Neural progenitor cell (in vitro differentiated cells): ENCODE data around the gene SLC35B3. TPM values are rescaled to one million over a fixed set of nuclear protein-coding genes. Genes with fewer than 3 reads are reported as not detected.

Experiments
- DNase-seq: peaks from one replicate; pipeline ENCODE4 v3.0.0-alpha.2; 2016; ENCODE audit warnings: low spot score
- H2AFZ ChIP-seq: fragments of 200-600 bp; sonication (generic); replicated peaks from 2 replicates; pipeline ENCODE4 v1.6.1; 2016; ENCODE audit warnings: antibody characterized with exemption
- H3F3A ChIP-seq: fragments of 200-600 bp; sonication (generic); 2 replicates; pipeline ENCODE4 v1.6.1; 2016; ENCODE audit warnings: antibody characterized with exemption, low read depth
- H3K27ac ChIP-seq: fragments of 200-600 bp; sonication (generic); 2 replicates; pipeline ENCODE4 v1.5.1; 2016; ENCODE audit warnings: mild to moderate bottlenecking
- H3K27me3 ChIP-seq: fragments of 200-600 bp; sonication (generic); 2 replicates; pipeline ENCODE4 v1.6.1; 2016; ENCODE audit warnings: mild to moderate bottlenecking, moderate library complexity
- H3K36me3 ChIP-seq: fragments of 200-600 bp; sonication (generic); 2 replicates; pipeline ENCODE4 v1.5.1; 2016
- H3K4me1 ChIP-seq: fragments of 200-600 bp; sonication (generic); 2 replicates; pipeline ENCODE4 v1.6.1; 2016; ENCODE audit warnings: mixed run types
- H3K4me2 ChIP-seq: fragments of 200-600 bp; sonication (generic); 2 replicates; pipeline ENCODE4 v1.6.1; 2016
- H3K4me3 ChIP-seq: fragments of 200-600 bp; sonication (generic); 2 replicates; pipeline ENCODE4 v1.5.1; 2016
- H3K79me2 ChIP-seq: fragments of 200-600 bp; sonication (generic); 2 replicates; pipeline ENCODE4 v1.6.1; 2016; ENCODE audit warnings: low read depth
- H3K9ac ChIP-seq: fragments of 200-600 bp; sonication (generic); 2 replicates; pipeline ENCODE4 v1.6.1; 2016
- H3K9me3 ChIP-seq: fragments of 200-600 bp; sonication (generic); 2 replicates; pipeline ENCODE4 v1.5.1; 2016; ENCODE audit warnings: low read depth
- H4K20me1 ChIP-seq: fragments of 200-600 bp; sonication (generic); 2 replicates; pipeline ENCODE4 v1.6.1; 2016; ENCODE audit warnings: low read depth
- H3K27ac Mint-ChIP-seq: 3 replicates; pipeline ENCODE4 v1.8.0; 2021; ENCODE audit warnings: mixed read lengths
- H3K27me3 Mint-ChIP-seq: 2 replicates; pipeline ENCODE4 v1.8.0; 2022; ENCODE audit warnings: low read depth, mild to moderate bottlenecking, inconsistent platforms, moderate library complexity, mixed read lengths; ENCODE audit not compliant: insufficient read depth
- H3K36me3 Mint-ChIP-seq: 3 replicates; pipeline ENCODE4 v1.8.0; 2021; ENCODE audit warnings: mixed read lengths
- H3K4me1 Mint-ChIP-seq: 3 replicates; pipeline ENCODE4 v1.8.0; 2021; ENCODE audit warnings: mixed read lengths
- H3K4me3 Mint-ChIP-seq: 3 replicates; pipeline ENCODE4 v1.8.0; 2021; ENCODE audit warnings: mild to moderate bottlenecking, moderate library complexity, mixed read lengths
- H3K9me3 Mint-ChIP-seq: 3 replicates; pipeline ENCODE4 v1.8.0; 2020; ENCODE audit warnings: mixed read lengths
- EZH2 ChIP-seq: fragments of 200-600 bp; sonication (generic); IDR thresholded peaks from 2 replicates; pipeline ENCODE4 v1.6.1; 2017; ENCODE audit warnings: antibody characterized with exemption, mild to moderate bottlenecking, moderate library complexity
- EZH2phosphoT487 ChIP-seq: fragments of 200-600 bp; sonication (generic); IDR thresholded peaks from 2 replicates; pipeline ENCODE4 v1.6.1; 2017; ENCODE audit warnings: antibody characterized with exemption
- total RNA-seq: library from RNA; depleted of rRNA; stranded (reverse); fragments of >200 nt; gene quantifications from 2 replicates; pipeline ENCODE4 v1.2.3, GENCODE V29; 2015; ENCODE audit warnings: low replicate concordance
- TF ChIP-seq, protein P1 (sequence below): fragments of 200-600 bp; sonication (generic); IDR thresholded peaks from 2 replicates; pipeline ENCODE4 v1.5.1; 2017; ENCODE audit warnings: antibody characterized with exemption, mild to moderate bottlenecking

SLC35B3 gene
- total RNA-seq, 1 donor from 2014 or later, result 8.1 TPM

DNA sequence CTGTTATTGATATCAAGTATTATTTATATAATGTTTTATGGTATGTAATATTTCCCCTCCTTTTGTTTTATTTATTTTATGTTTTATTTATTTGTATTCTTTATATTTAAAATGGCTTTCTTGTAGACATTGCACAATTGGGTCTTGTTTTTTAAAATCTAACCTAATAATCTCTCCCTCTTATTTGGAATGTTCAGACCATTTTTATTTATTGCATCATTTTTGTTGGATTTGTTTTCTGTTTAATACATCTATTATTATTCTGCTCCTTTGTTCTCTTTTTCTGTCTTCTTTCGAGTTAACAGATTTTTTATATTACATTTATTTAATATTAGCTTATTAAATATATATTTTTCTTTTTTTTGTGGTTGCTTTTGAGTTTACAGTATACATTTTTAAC, 43.1 kb upstream of the SLC35B3 start:
- Histone ChIP-seq H4K20me1 (no peaks in the 10 kb centered on the region), H3K9ac (no peak overlapping the region), H3K27me3 (no peaks in the 10 kb centered on the region), H3K9me3 (no peaks in the 10 kb centered on the region), H3F3A (no peaks in the 10 kb centered on the region), H3K79me2 (no peaks in the 10 kb centered on the region), H3K27ac (no peak overlapping the region), H3K36me3 (no peaks in the 10 kb centered on the region), H3K4me1 (no peaks in the 10 kb centered on the region), H3K4me3 (no peak overlapping the region), H3K4me2 (no peak overlapping the region), H2AFZ (no peak overlapping the region)
- Mint-ChIP-seq H3K27ac (no peak overlapping the region), H3K36me3 (peaks cover 2% of the 10 kb centered on the region), H3K4me3 (no peak overlapping the region), H3K9me3 (peaks cover 3% of the 10 kb centered on the region), H3K4me1 (no peaks in the 10 kb centered on the region), H3K27me3 (no peaks in the 10 kb centered on the region)
- DNase-seq, result no peak
- no peak for TF ChIP-seq EZH2phosphoT487
- TF ChIP-seq, protein P1, sequence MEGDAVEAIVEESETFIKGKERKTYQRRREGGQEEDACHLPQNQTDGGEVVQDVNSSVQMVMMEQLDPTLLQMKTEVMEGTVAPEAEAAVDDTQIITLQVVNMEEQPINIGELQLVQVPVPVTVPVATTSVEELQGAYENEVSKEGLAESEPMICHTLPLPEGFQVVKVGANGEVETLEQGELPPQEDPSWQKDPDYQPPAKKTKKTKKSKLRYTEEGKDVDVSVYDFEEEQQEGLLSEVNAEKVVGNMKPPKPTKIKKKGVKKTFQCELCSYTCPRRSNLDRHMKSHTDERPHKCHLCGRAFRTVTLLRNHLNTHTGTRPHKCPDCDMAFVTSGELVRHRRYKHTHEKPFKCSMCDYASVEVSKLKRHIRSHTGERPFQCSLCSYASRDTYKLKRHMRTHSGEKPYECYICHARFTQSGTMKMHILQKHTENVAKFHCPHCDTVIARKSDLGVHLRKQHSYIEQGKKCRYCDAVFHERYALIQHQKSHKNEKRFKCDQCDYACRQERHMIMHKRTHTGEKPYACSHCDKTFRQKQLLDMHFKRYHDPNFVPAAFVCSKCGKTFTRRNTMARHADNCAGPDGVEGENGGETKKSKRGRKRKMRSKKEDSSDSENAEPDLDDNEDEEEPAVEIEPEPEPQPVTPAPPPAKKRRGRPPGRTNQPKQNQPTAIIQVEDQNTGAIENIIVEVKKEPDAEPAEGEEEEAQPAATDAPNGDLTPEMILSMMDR, result no peak
- TF ChIP-seq EZH2, result no peak

DNA sequence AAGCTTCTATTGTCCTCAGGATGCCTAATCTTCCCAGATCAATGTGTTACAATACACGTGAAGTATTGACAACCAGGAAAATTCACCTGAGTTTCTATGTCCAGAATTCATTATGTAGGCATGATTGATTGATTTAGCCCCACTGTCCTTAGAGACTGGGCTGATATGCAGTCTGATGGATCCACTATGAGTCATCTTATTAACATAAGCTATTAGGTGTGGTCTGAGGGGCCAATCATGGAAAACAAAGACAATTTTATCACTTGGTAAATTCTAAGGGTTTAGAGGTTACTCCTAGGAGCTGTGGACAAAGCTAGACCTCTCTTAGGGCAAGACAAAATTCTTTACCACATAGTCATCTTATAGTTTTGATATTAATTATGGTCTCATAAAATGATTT, 41.3 kb upstream of the SLC35B3 start:
- no peak for TF ChIP-seq EZH2
- no peak for TF ChIP-seq EZH2phosphoT487
- TF ChIP-seq, protein P1, result no peak
- no peak for DNase-seq
- no peak overlapping the region for H3K4me3 ChIP-seq
- no peak overlapping the region for H2AFZ ChIP-seq
- Mint-ChIP-seq H3K9me3 (peaks cover 3% of the 10 kb centered on the region), H3K4me3 (no peak overlapping the region), H3K27ac (no peak overlapping the region), H3K27me3 (no peaks in the 10 kb centered on the region), H3K36me3 (peaks cover 2% of the 10 kb centered on the region), H3K4me1 (no peaks in the 10 kb centered on the region)
- H3K9ac ChIP-seq, result no peak overlapping the region
- no peak overlapping the region for H3K27ac ChIP-seq
- no peak overlapping the region for H3K4me2 ChIP-seq
- H3K79me2 ChIP-seq, result no peaks in the 10 kb centered on the region
- no peaks in the 10 kb centered on the region for H3K9me3 ChIP-seq
- no peaks in the 10 kb centered on the region for H3K4me1 ChIP-seq
- H3K36me3 ChIP-seq, result no peaks in the 10 kb centered on the region
- no peaks in the 10 kb centered on the region for H4K20me1 ChIP-seq
- H3F3A ChIP-seq, result no peaks in the 10 kb centered on the region
- H3K27me3 ChIP-seq, result no peaks in the 10 kb centered on the region

DNA sequence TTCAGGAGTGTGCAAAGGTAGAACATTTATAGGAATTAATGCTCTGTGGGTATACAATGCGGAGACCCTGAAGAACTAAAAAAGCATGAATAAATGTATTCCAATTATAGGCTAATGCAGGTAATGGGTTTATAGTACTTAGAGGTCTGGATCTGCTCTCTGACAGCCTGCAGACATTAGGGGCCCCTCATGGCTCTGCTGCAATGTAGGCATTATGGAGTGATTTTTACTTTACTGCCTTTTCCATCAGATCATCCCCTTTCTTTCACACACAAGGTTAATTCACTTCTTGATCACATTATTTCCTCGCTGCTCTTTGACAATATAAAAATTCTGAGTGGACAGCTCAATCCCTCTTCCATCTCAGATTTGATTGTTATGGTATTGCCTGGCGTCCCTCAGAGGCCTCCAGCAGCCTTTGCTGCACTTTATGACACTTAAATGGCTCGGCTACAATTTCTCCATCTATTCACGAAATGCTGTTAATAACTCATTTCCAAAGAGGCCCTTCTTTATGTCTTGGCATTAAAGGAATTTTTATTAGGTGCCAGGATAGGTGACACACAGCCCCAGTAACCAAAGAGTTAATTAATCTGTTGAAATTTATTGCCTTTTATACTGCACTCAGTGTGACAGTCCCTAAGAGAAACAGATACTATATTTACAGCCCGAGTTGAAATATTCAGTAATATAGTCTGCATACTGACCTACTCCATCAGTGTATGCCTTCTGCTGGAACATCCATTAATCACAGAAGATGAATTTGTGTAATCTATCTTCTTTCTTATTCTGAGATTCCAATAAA, 33.4 kb upstream of the SLC35B3 start:
- no peaks in the 10 kb centered on the region for H3K79me2 ChIP-seq
- TF ChIP-seq, protein P1, result no peak
- no peak for TF ChIP-seq EZH2phosphoT487
- TF ChIP-seq EZH2, result no peak
- no peak for DNase-seq
- Mint-ChIP-seq H3K36me3 (no peaks in the 10 kb centered on the region), H3K9me3 (no peaks in the 10 kb centered on the region), H3K27ac (no peak overlapping the region), H3K4me3 (no peak overlapping the region), H3K4me1 (no peaks in the 10 kb centered on the region), H3K27me3 (peaks cover 2% of the 10 kb centered on the region)
- H3K36me3 ChIP-seq, result no peaks in the 10 kb centered on the region
- H3K27ac ChIP-seq, result no peak overlapping the region
- no peak overlapping the region for H3K4me2 ChIP-seq
- peaks cover 6% of the 10 kb centered on the region for H3K4me1 ChIP-seq
- H4K20me1 ChIP-seq, result no peaks in the 10 kb centered on the region
- H3K9me3 ChIP-seq, result no peaks in the 10 kb centered on the region
- no peak overlapping the region for H3K4me3 ChIP-seq
- no peak overlapping the region for H3K9ac ChIP-seq
- H3K27me3 ChIP-seq, result no peaks in the 10 kb centered on the region
- no peaks in the 10 kb centered on the region for H3F3A ChIP-seq
- H2AFZ ChIP-seq, result no peak overlapping the region
